ENCODE measurements around the gene LRRC55.

DNA sequence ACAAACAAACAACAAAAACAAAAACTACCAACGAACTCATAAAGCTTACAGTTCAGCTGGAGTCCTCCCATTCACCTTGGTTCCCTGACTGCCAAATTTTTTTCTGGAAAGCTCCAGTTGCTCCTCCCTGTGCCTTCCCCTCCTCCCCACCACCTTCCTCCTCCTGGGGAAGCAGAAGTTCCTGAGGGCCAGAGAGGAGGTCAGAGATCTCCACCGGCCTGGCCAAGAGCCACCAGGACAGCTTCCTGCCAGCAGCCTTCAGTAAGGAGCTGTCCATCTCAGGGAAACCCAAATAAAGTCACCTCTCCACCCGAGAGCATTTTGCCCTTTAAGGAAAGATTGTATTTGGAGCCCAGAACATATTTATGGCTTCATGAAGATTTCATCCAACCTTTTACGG is 35.3 kb downstream of the LRRC55 start:
- TF ChIP-seq POLR2AphosphoS5 (IDR thresholded peaks at IDR 0.05; ENCODE audit: low read depth, low read length) (no peak), PAX5 (IDR thresholded peaks at IDR 0.05; ENCODE audit: insufficient read depth, low read length, severe bottlenecking) (no peak), POLR2A (IDR thresholded peaks at IDR 0.05; ENCODE audit: low read depth, low read length) (no peak), TAF1 (IDR thresholded peaks at IDR 0.05; ENCODE audit: low read depth, low read length) (no peak)

Measured in GM12891 (cell line).